GM12892 (cell line): ENCODE measurements around the gene NCCRP1. TPM values are rescaled to one million over a fixed set of nuclear protein-coding genes. Genes with fewer than 3 reads are reported as not detected.

Source experiments
- DNase-seq: peaks from one replicate; pipeline ENCODE4 v3.0.0; 2011; ENCODE audit not compliant: insufficient read length
- FAIRE-seq: peaks from 2 replicates; lab custom pipeline; 2011; peaks lifted over from hg19 to GRCh38; lab: Jason Lieb, UNC
- POLR2A ChIP-seq: IDR thresholded peaks from 2 replicates; pipeline ENCODE4 v1.6.1; 2011; ENCODE audit warnings: low read depth, low read length, control low read depth
- POLR2AphosphoS5 ChIP-seq: IDR thresholded peaks from 2 replicates; pipeline ENCODE4 v1.6.1; 2011; ENCODE audit warnings: low read depth, low read length, control low read depth
- TAF1 ChIP-seq: IDR thresholded peaks from 2 replicates; pipeline ENCODE4 v1.6.1; 2011; ENCODE audit warnings: low read depth, mild to moderate bottlenecking, control low read depth, low read length, borderline replicate concordance
- polyA plus RNA-seq: library from polyadenylated mRNA; unstranded; fragments of >200 nt; gene quantifications from one replicate; pipeline ENCODE4 v1.2.1, GENCODE V29; 2012; ENCODE audit warnings: missing spikeins, inconsistent platforms; ENCODE audit not compliant: missing spikeins

Gene NCCRP1
- polyA plus RNA-seq, result not detected

GRCh38 chr19:39196860-39197562, at the start of gene NCCRP1:
Gene NCCRP1 (plus strand): TSS chr19:39196964. CDS start chr19:39196983, 19 bp downstream.
- TF ChIP-seq TAF1 (no peak), POLR2AphosphoS5 (no peak), POLR2A (no peak)
- DNase-seq (no peak), FAIRE-seq (no peak)

- DNase-seq, result no peak
- no peak for FAIRE-seq
- TF ChIP-seq POLR2AphosphoS5 (no peak), TAF1 (no peak), POLR2A (no peak)
Observed at GRCh38 chr19:39147480-39147879, 49.3 kb upstream of the NCCRP1 start.

GRCh38 chr19:39148939-39149529, 47.7 kb upstream of the NCCRP1 start:
- TF ChIP-seq TAF1 (no peak), POLR2AphosphoS5 (no peak), POLR2A (no peak)
- FAIRE-seq, result no peak

GRCh38 chr19:39150235-39150634, 46.5 kb upstream of the NCCRP1 start:
- TF ChIP-seq POLR2A, result no peak
- no peak for TF ChIP-seq TAF1
- TF ChIP-seq POLR2AphosphoS5, result no peak
- FAIRE-seq (no peak), DNase-seq (no peak)

More at GRCh38 chr19:39148939-39149529, 47.7 kb upstream of the NCCRP1 start:
- DNase-seq, result no peak

GRCh38 chr19:39150807-39151600, 45.8 kb upstream of the NCCRP1 start:
- FAIRE-seq, result no peak

GRCh38 chr19:39152066-39152465, 44.7 kb upstream of the NCCRP1 start:
- FAIRE-seq (no peak), DNase-seq (no peak)
- TF ChIP-seq POLR2AphosphoS5, result no peak
- TF ChIP-seq POLR2A, result no peak
- TF ChIP-seq TAF1, result no peak

More at GRCh38 chr19:39150807-39151600, 45.8 kb upstream of the NCCRP1 start:
- no peak for DNase-seq
- TF ChIP-seq TAF1, result no peak
- TF ChIP-seq POLR2AphosphoS5, result no peak
- TF ChIP-seq POLR2A, result no peak

GRCh38 chr19:39154100-39154628, 42.6 kb upstream of the NCCRP1 start:
- TF ChIP-seq TAF1 (no peak), POLR2A (no peak), POLR2AphosphoS5 (no peak)
- no peak for DNase-seq
- no peak for FAIRE-seq

GRCh38 chr19:39154629-39155100, 42.1 kb upstream of the NCCRP1 start:
- TF ChIP-seq TAF1 (no peak), POLR2A (no peak), POLR2AphosphoS5 (no peak)
- FAIRE-seq (no peak), DNase-seq (no peak)

GRCh38 chr19:39155114-39155700, 41.6 kb upstream of the NCCRP1 start:
- TF ChIP-seq POLR2AphosphoS5 (no peak), POLR2A (no peak), TAF1 (no peak)
- no peak for FAIRE-seq
- DNase-seq, result no peak

GRCh38 chr19:39155741-39156140, 41.0 kb upstream of the NCCRP1 start:
- TF ChIP-seq POLR2A (no peak), TAF1 (no peak), POLR2AphosphoS5 (no peak)
- FAIRE-seq, result no peak
- DNase-seq, result no peak

GRCh38 chr19:39156326-39157230, 40.2 kb upstream of the NCCRP1 start:
- no peak for TF ChIP-seq TAF1
- TF ChIP-seq POLR2A, result no peak
- TF ChIP-seq POLR2AphosphoS5, result no peak
- DNase-seq (no peak), FAIRE-seq (no peak)
